H1 (cell line): ENCODE data around the gene PASD1. TPM values are rescaled to one million over a fixed set of nuclear protein-coding genes. Genes with fewer than 3 reads are reported as not detected.

ENCODE experiments used
- CTCF ChIA-PET: fragments of 300-600 bp; sonication (Branson Sonifier 250); formaldehyde crosslinking; loops from one replicate; lab custom pipeline; 2021; ENCODE audit not compliant: partially characterized antibody; lab: Charles Lee
- POLR2A ChIA-PET: fragments of 300-600 bp; sonication (Branson Sonifier 250); formaldehyde crosslinking; loops from one replicate; lab custom pipeline; 2021; ENCODE audit warnings: inconsistent platforms; ENCODE audit not compliant: partially characterized antibody; lab: Charles Lee
- DNase-seq, 2 experiments: peaks; one replicate each; pipeline versions ENCODE4 v3.0.0 to v3.0.0-alpha.2; 2010 to 2022; ENCODE audit warnings: low spot score in 2 of 2, low read depth in 1 of 2, mixed read lengths in 1 of 2
- FAIRE-seq: peaks from 2 replicates; lab custom pipeline; 2011; peaks lifted over from hg19 to GRCh38; lab: Jason Lieb, UNC
- H2AFZ ChIP-seq: 2 replicates; pipeline ENCODE4 v1.8.1; 2012; ENCODE audit warnings: low read length, inconsistent platforms
- H2AK5ac ChIP-seq: 2 replicates; pipeline ENCODE4 v1.6.1; 2013; ENCODE audit warnings: low read depth, low read length
- H2BK120ac ChIP-seq: replicated peaks from 2 replicates; pipeline ENCODE3; 2013; ENCODE audit warnings: low read depth, low read length, inconsistent platforms
- H2BK12ac ChIP-seq: 2 replicates; pipeline ENCODE4 v1.6.1; 2013; ENCODE audit warnings: low read depth, low read length
- H2BK15ac ChIP-seq: 2 replicates; pipeline ENCODE4 v1.6.1; 2013; ENCODE audit warnings: low read length
- H2BK20ac ChIP-seq: 2 replicates; pipeline ENCODE4 v1.6.1; 2013; ENCODE audit warnings: low read length
- H2BK5ac ChIP-seq: 2 replicates; pipeline ENCODE4 v1.6.1; 2013; ENCODE audit warnings: low read depth, low read length
- H3K14ac ChIP-seq: 2 replicates; pipeline ENCODE4 v1.6.1; 2013; ENCODE audit warnings: inconsistent platforms; ENCODE audit not compliant: insufficient read length
- H3K18ac ChIP-seq: 2 replicates; pipeline ENCODE4 v1.6.1; 2013; ENCODE audit warnings: low read length; ENCODE audit errors: extremely low read depth
- H3K23ac ChIP-seq: 2 replicates; pipeline ENCODE4 v1.6.1; 2013; ENCODE audit warnings: inconsistent platforms; ENCODE audit not compliant: insufficient read length
- H3K23me2 ChIP-seq: 2 replicates; pipeline ENCODE4 v1.6.1; 2013; ENCODE audit warnings: low read depth, low read length
- H3K27ac ChIP-seq: 2 replicates; pipeline ENCODE4 v1.6.1; 2011; ENCODE audit warnings: low read depth, low read length, inconsistent platforms
- H3K27me3 ChIP-seq, 4 experiments: replicated peaks in 1 of 4; 1 replicate in 1 of 4; 2 replicates in 3 of 4; pipeline versions ENCODE4 v1.6.1 to v1.8.1; 2011 to 2013; ENCODE audit warnings: low read length in 3 of 4, mild to moderate bottlenecking in 3 of 4, inconsistent platforms in 2 of 4, mixed read lengths in 2 of 4, moderate library complexity in 1 of 4; ENCODE audit not compliant: control insufficient read depth in 3 of 4, insufficient read depth in 3 of 4; ENCODE audit errors: extremely low read depth in 1 of 4
- H3K36me3 ChIP-seq, 4 experiments: 2 replicates each; pipeline versions ENCODE4 v1.6.1 to v1.8.1; 2011 to 2013; ENCODE audit warnings: mild to moderate bottlenecking in 4 of 4, low read length in 3 of 4, moderate library complexity in 2 of 4, control low read depth in 1 of 4, inconsistent platforms in 1 of 4; ENCODE audit not compliant: insufficient read depth in 4 of 4, control insufficient read depth in 2 of 4
- H3K4ac ChIP-seq: replicated peaks from 2 replicates; pipeline ENCODE3; 2013; ENCODE audit warnings: low read length, low read depth, mixed read lengths, inconsistent platforms; ENCODE audit not compliant: insufficient read length
- H3K4me1 ChIP-seq, 4 experiments: replicated peaks in 1 of 4; 1 replicate in 1 of 4; 2 replicates in 3 of 4; pipeline versions ENCODE4 v1.6.1 to v1.8.1; 2011 to 2013; ENCODE audit warnings: low read length in 3 of 4, inconsistent platforms in 2 of 4, mixed read lengths in 1 of 4; ENCODE audit not compliant: insufficient read depth in 4 of 4, control insufficient read depth in 3 of 4
- H3K4me2 ChIP-seq, 2 experiments: 2 replicates each; pipeline versions ENCODE4 v1.6.1 to v1.8.1; 2011 to 2013; ENCODE audit warnings: low read depth in 2 of 2, low read length in 2 of 2, control low read depth in 1 of 2, inconsistent platforms in 1 of 2, mild to moderate bottlenecking in 1 of 2; ENCODE audit not compliant: insufficient read depth in 1 of 2
- H3K4me3 ChIP-seq, 4 experiments: fragments of 200-600, 300-600 bp in 1 of 4; sonication (generic), shearing (Covaris generic), sonication (Bioruptor Twin) in 1 of 4; 2 replicates each; pipeline versions ENCODE4 v1.5.1 to v1.8.1; 2011 to 2016; ENCODE audit warnings: low read length in 4 of 4, low read depth in 3 of 4, control low read depth in 2 of 4, inconsistent platforms in 2 of 4, mild to moderate bottlenecking in 2 of 4, mixed read lengths in 1 of 4, moderate library complexity in 1 of 4; ENCODE audit not compliant: insufficient read depth in 2 of 4; ENCODE audit errors: extremely low read depth in 1 of 4
- H3K56ac ChIP-seq: replicated peaks from 2 replicates; pipeline ENCODE3; 2013; ENCODE audit warnings: low read depth, mild to moderate bottlenecking, mixed read lengths, low read length, inconsistent platforms; ENCODE audit not compliant: insufficient read length
- H3K79me1 ChIP-seq: 2 replicates; pipeline ENCODE4 v1.6.1; 2013; ENCODE audit warnings: low read depth, low read length, control low read depth
- H3K79me2 ChIP-seq, 2 experiments: 2 replicates each; pipeline versions ENCODE4 v1.6.1 to v1.8.1; 2012 to 2013; ENCODE audit warnings: low read length in 2 of 2, mild to moderate bottlenecking in 2 of 2, inconsistent platforms in 1 of 2; ENCODE audit not compliant: insufficient read depth in 2 of 2, control insufficient read depth in 1 of 2
- H3K9ac ChIP-seq, 4 experiments: replicated peaks in 1 of 4; 1 replicate in 1 of 4; 2 replicates in 3 of 4; pipeline versions ENCODE4 v1.6.1 to v1.8.1; 2011 to 2013; ENCODE audit warnings: low read depth in 3 of 4, low read length in 3 of 4, control low read depth in 2 of 4, mild to moderate bottlenecking in 2 of 4, moderate library complexity in 2 of 4, inconsistent platforms in 1 of 4; ENCODE audit errors: extremely low read depth in 1 of 4
- H3K9me3 ChIP-seq, 2 experiments: 2 replicates each; pipeline versions ENCODE4 v1.6.1 to v1.8.1; 2012 to 2013; ENCODE audit warnings: mild to moderate bottlenecking in 2 of 2, moderate library complexity in 2 of 2, control low read depth in 1 of 2, inconsistent platforms in 1 of 2, low read depth in 1 of 2, low read length in 1 of 2, mixed read lengths in 1 of 2; ENCODE audit not compliant: insufficient read depth in 2 of 2
- H4K20me1 ChIP-seq, 2 experiments: replicated peaks in 1 of 2; 2 replicates each; pipeline versions ENCODE3 to v1.8.1; 2011 to 2013; ENCODE audit warnings: inconsistent platforms in 2 of 2, low read length in 2 of 2, mild to moderate bottlenecking in 1 of 2; ENCODE audit not compliant: insufficient read depth in 2 of 2, control insufficient read depth in 1 of 2
- H4K5ac ChIP-seq: 2 replicates; pipeline ENCODE4 v1.6.1; 2013; ENCODE audit warnings: low read length, low read depth, mixed read lengths, inconsistent platforms; ENCODE audit not compliant: insufficient read length
- H4K8ac ChIP-seq: 2 replicates; pipeline ENCODE4 v1.8.0; 2013; ENCODE audit warnings: mild to moderate bottlenecking, moderate library complexity, low read length, inconsistent platforms; ENCODE audit not compliant: insufficient read depth; ENCODE audit errors: extremely low read depth
- H4K91ac ChIP-seq: replicated peaks from 2 replicates; pipeline ENCODE3; 2013; ENCODE audit warnings: low read length, mixed read lengths, inconsistent platforms; ENCODE audit not compliant: insufficient read length
- CEBPB ChIP-seq: IDR thresholded peaks from 2 replicates; pipeline ENCODE4 v1.6.1; 2012; ENCODE audit warnings: low read depth, low read length
- CHD2 ChIP-seq: IDR thresholded peaks from 2 replicates; pipeline ENCODE4 v1.6.1; 2012; ENCODE audit warnings: low read length, improper control_type of control experiment
- CREB1 ChIP-seq: IDR thresholded peaks from 2 replicates; pipeline ENCODE4 v1.6.1; 2012; ENCODE audit warnings: inconsistent platforms
- EZH2 ChIP-seq: fragments of 200-600 bp; sonication (generic); IDR thresholded peaks from 2 replicates; pipeline ENCODE4 v1.7.1; 2012; ENCODE audit warnings: low read depth, mild to moderate bottlenecking, moderate library complexity, low read length, inconsistent platforms; ENCODE audit not compliant: severe bottlenecking
- GTF2F1 ChIP-seq: IDR thresholded peaks from 2 replicates; pipeline ENCODE4 v1.6.1; 2012; ENCODE audit warnings: low read depth, low read length, improper control_type of control experiment, borderline replicate concordance
- JUND ChIP-seq: IDR thresholded peaks from 2 replicates; pipeline ENCODE4 v1.6.1; 2011; ENCODE audit warnings: mild to moderate bottlenecking, improper control_type of control experiment, low read length
- KDM1A ChIP-seq: fragments of 200-600, 300-600 bp; sonication (generic); IDR thresholded peaks from 2 replicates; pipeline ENCODE4 v1.7.1; 2016; ENCODE audit warnings: mild to moderate bottlenecking, low read length, borderline replicate concordance
- NRF1 ChIP-seq: IDR thresholded peaks from 2 replicates; pipeline ENCODE4 v1.6.1; 2011; ENCODE audit warnings: mild to moderate bottlenecking, low read depth, low read length, improper control_type of control experiment
- PHF8 ChIP-seq: fragments of 200-600 bp; sonication (generic); conservative IDR thresholded peaks from 2 replicates; pipeline ENCODE4 v1.7.1; 2012; ENCODE audit warnings: low read depth, mild to moderate bottlenecking, inconsistent platforms, low read length, moderate library complexity
- SAP30 ChIP-seq: fragments of 300-600 bp; sonication (generic); IDR thresholded peaks from 2 replicates; pipeline ENCODE4 v1.7.1; 2012; ENCODE audit warnings: low read length, moderate library complexity, mild to moderate bottlenecking, inconsistent platforms; ENCODE audit not compliant: insufficient read depth, insufficient replicate concordance
- SIN3A ChIP-seq, 2 experiments: IDR thresholded peaks in 1 of 2; conservative IDR thresholded peaks in 1 of 2; 2 replicates each; pipeline ENCODE4 v1.6.1; 2011 to 2012; ENCODE audit warnings: low read length in 2 of 2, improper control_type of control experiment in 1 of 2, low read depth in 1 of 2, mild to moderate bottlenecking in 1 of 2
- YY1 ChIP-seq: IDR thresholded peaks from 2 replicates; pipeline ENCODE4 v1.6.1; 2011; ENCODE audit warnings: low read depth, mild to moderate bottlenecking, low read length
- ZNF274 ChIP-seq: IDR thresholded peaks from 2 replicates; pipeline ENCODE4 v1.7.0; 2012; ENCODE audit warnings: low read length, borderline replicate concordance; ENCODE audit errors: extremely low read depth
- polyA plus RNA-seq, 7 experiments: library from polyadenylated mRNA; depleted of rRNA in 3 of 7; stranded (reverse) in 5 of 7; unstranded in 2 of 7; fragments of >200 nt in 5 of 7; fragments of 200-250 nt in 2 of 7; gene quantifications; 1 replicate in 5 of 7; 2 replicates in 1 of 7; 4 replicates in 1 of 7; pipeline versions ENCODE4 v1.2.1 to v1.2.3, GENCODE V29; 2011 to 2013; ENCODE audit warnings: missing spikeins in 2 of 7, mixed read lengths in 2 of 7
- total RNA-seq: library from RNA; stranded (reverse); fragmentation: NEBNext Ultra II Directional; extraction: Animal tissue kit (Norgen Biotek cat#: 25700); gene quantifications from 2 replicates; pipeline ENCODE4 v1.2.1, GENCODE V29; 2021
- TF ChIP-seq, protein P1 (sequence below), 3 experiments: IDR thresholded peaks; 1 replicate in 2 of 3; 2 replicates in 1 of 3; pipeline versions ENCODE4 v1.5.1 to v1.6.1; 2011; ENCODE audit warnings: low read length in 3 of 3, mild to moderate bottlenecking in 3 of 3, inconsistent platforms in 2 of 3, low read depth in 1 of 3, moderate library complexity in 1 of 3; ENCODE audit not compliant: insufficient read depth in 1 of 3; ENCODE audit errors: control extremely low read depth in 1 of 3

PASD1 gene
- total and polyA plus RNA-seq, 2 of the 8 experiments (the other 6 are each of a cell fraction or from before 2014, with no cell fraction given) = 0.03 to 0.09 TPM

- FAIRE-seq = no peak
- no peak overlapping the region for H3K23ac ChIP-seq
- no peak overlapping the region for H3K27ac ChIP-seq
- no peak overlapping the region for H3K9ac ChIP-seq
- no peak overlapping the region for H4K5ac ChIP-seq
- H2AFZ ChIP-seq = no peak overlapping the region
- H2BK120ac ChIP-seq = no peak overlapping the region
- no peaks in the 10 kb centered on the region for H3K79me1 ChIP-seq
- H2BK20ac ChIP-seq = no peak overlapping the region
- H3K4me3 ChIP-seq = no peak overlapping the region
- H3K79me2 ChIP-seq = no peaks in the 10 kb centered on the region
- no peak overlapping the region for H3K56ac ChIP-seq
- ChIA-PET POLR2A (no interaction called here), CTCF (no interaction called here)
- no peaks in the 10 kb centered on the region for H3K36me3 ChIP-seq
- no peak overlapping the region for H3K4ac ChIP-seq
- H2BK5ac ChIP-seq = no peak overlapping the region
- H3K4me2 ChIP-seq = no peak overlapping the region
- H3K23me2 ChIP-seq = no peaks in the 10 kb centered on the region
- H3K18ac ChIP-seq = no peak overlapping the region
- H3K9me3 ChIP-seq = no peaks in the 10 kb centered on the region
- no peak overlapping the region for H2BK15ac ChIP-seq
- H4K91ac ChIP-seq = no peak overlapping the region
- no peak overlapping the region for H2BK12ac ChIP-seq
- no peaks in the 10 kb centered on the region for H4K20me1 ChIP-seq
- no peak for DNase-seq
- H2AK5ac ChIP-seq = no peak overlapping the region
- no peak overlapping the region for H3K14ac ChIP-seq
- H4K8ac ChIP-seq = no peak overlapping the region
- H3K4me1 ChIP-seq = no peaks in the 10 kb centered on the region
- H3K27me3 ChIP-seq = no peaks in the 10 kb centered on the region
- TF ChIP-seq, protein P1, sequence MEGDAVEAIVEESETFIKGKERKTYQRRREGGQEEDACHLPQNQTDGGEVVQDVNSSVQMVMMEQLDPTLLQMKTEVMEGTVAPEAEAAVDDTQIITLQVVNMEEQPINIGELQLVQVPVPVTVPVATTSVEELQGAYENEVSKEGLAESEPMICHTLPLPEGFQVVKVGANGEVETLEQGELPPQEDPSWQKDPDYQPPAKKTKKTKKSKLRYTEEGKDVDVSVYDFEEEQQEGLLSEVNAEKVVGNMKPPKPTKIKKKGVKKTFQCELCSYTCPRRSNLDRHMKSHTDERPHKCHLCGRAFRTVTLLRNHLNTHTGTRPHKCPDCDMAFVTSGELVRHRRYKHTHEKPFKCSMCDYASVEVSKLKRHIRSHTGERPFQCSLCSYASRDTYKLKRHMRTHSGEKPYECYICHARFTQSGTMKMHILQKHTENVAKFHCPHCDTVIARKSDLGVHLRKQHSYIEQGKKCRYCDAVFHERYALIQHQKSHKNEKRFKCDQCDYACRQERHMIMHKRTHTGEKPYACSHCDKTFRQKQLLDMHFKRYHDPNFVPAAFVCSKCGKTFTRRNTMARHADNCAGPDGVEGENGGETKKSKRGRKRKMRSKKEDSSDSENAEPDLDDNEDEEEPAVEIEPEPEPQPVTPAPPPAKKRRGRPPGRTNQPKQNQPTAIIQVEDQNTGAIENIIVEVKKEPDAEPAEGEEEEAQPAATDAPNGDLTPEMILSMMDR (IDR thresholded peaks at IDR 0.05; ENCODE audit: control extremely low read depth in 1 of 3, insufficient read depth in 1 of 3, low read depth in 1 of 3, low read length in 3 of 3) = no peak
- TF ChIP-seq ZNF274 (no peak), CREB1 (no peak), SIN3A (conservative IDR thresholded peaks at IDR 0.05 in 1 of 2, IDR thresholded peaks at IDR 0.05 in 1 of 2; ENCODE audit: low read depth in 1 of 2, low read length in 2 of 2) (no peak), CHD2 (no peak), GTF2F1 (no peak), JUND (no peak), KDM1A (no peak), CEBPB (no peak), NRF1 (no peak), SAP30 (no peak), PHF8 (no peak), EZH2 (no peak), YY1 (no peak)
Measured at GRCh38 chrX:151688695-151689094, 125.2 kb downstream of the PASD1 start.
